Activated T-helper 17 cell treated with anti-CD3 and anti-CD28 coated beads, Interleukin-2, amount 50 U/mL, for 72 hours (primary cell): Measurements from ENCODE around the gene TMEM35B. TPM values are rescaled to one million over a fixed set of nuclear protein-coding genes. Genes with fewer than 3 reads are reported as not detected.
"Not testable (repeated sequence)": the region's sequence is repeated elsewhere in the genome, so short reads cannot be mapped to it uniquely, and the experiment has no call there.

Source experiments
- ATAC-seq: fragments of 150-1000 bp; cut with Tn5 transposase; replicated peaks from 2 replicates; pipeline ENCODE4 v1.10.0; 2021; ENCODE audit warnings: mild to moderate bottlenecking, moderate library complexity
- H3K27ac Mint-ChIP-seq: one replicate; pipeline ENCODE4 v1.8.0; 2022; ENCODE audit warnings: mixed read lengths
- H3K27me3 Mint-ChIP-seq: one replicate; pipeline ENCODE4 v1.8.0; 2022; ENCODE audit warnings: mixed read lengths
- H3K36me3 Mint-ChIP-seq: one replicate; pipeline ENCODE4 v1.8.0; 2022; ENCODE audit warnings: low read depth, mild to moderate bottlenecking, mixed read lengths
- H3K4me1 Mint-ChIP-seq: one replicate; pipeline ENCODE4 v1.8.0; 2022; ENCODE audit warnings: mixed read lengths
- H3K4me3 Mint-ChIP-seq: one replicate; pipeline ENCODE4 v1.8.0; 2022; ENCODE audit warnings: mild to moderate bottlenecking, mixed read lengths
- H3K9me3 Mint-ChIP-seq: one replicate; pipeline ENCODE4 v1.8.0; 2022; ENCODE audit warnings: mixed read lengths
- total RNA-seq, 2 donors: library from RNA; stranded (reverse); gene quantifications; one replicate each; pipeline ENCODE4 v1.2.3, GENCODE V29; 2022

The TMEM35B gene
- total RNA-seq, 2 donors from 2014 or later, result 13.1 to 17.3 TPM

GRCh38 chr1:34984435-34984792 is 733 bp downstream of the TMEM35B start:
- peaks cover 18% of the 10 kb centered on the region for H3K4me1 Mint-ChIP-seq
- peak overlapping the region; percentile 97 for H3K4me3 Mint-ChIP-seq
- ATAC-seq, result peak; percentile 28
- H3K27me3 Mint-ChIP-seq, result no peaks in the 10 kb centered on the region
- H3K27ac Mint-ChIP-seq, result peak overlapping the region; percentile 95
- peaks cover 16% of the 10 kb centered on the region for H3K36me3 Mint-ChIP-seq
- H3K9me3 Mint-ChIP-seq, result no peaks in the 10 kb centered on the region

- Mint-ChIP-seq H3K4me1 (peaks cover 18% of the 10 kb centered on the region), H3K9me3 (no peaks in the 10 kb centered on the region), H3K27ac (peak overlapping the region; percentile 95), H3K27me3 (no peaks in the 10 kb centered on the region), H3K4me3 (peak overlapping the region; percentile 97), H3K36me3 (peaks cover 13% of the 10 kb centered on the region)
- no peak for ATAC-seq
These were observed 1.3 kb downstream of the TMEM35B start for GRCh38 chr1:34983700-34984355.

- Mint-ChIP-seq H3K4me3 (peak overlapping the region; percentile 97), H3K9me3 (no peaks in the 10 kb centered on the region), H3K36me3 (peaks cover 4% of the 10 kb centered on the region), H3K4me1 (peaks cover 19% of the 10 kb centered on the region), H3K27ac (no peak overlapping the region), H3K27me3 (no peaks in the 10 kb centered on the region)
- ATAC-seq, result no peak
These were observed 2.2 kb downstream of the TMEM35B start for GRCh38 chr1:34982820-34983376.

GRCh38 chr1:34980715-34981114 is 4.4 kb downstream of the TMEM35B start:
- Mint-ChIP-seq H3K36me3 (peaks cover 4% of the 10 kb centered on the region), H3K27ac (no peak overlapping the region)
- ATAC-seq, result no peak

GRCh38 chr1:34978921-34979320 is 6.2 kb downstream of the TMEM35B start:
- ATAC-seq, result no peak
- peaks cover 15% of the 10 kb centered on the region for H3K4me1 Mint-ChIP-seq
- H3K27ac Mint-ChIP-seq, result peak overlapping the region; percentile 44
- no peak overlapping the region for H3K4me3 Mint-ChIP-seq
- H3K36me3 Mint-ChIP-seq, result peaks cover 6% of the 10 kb centered on the region
- no peaks in the 10 kb centered on the region for H3K9me3 Mint-ChIP-seq
- H3K27me3 Mint-ChIP-seq, result no peaks in the 10 kb centered on the region

More at GRCh38 chr1:34980715-34981114, 4.4 kb downstream of the TMEM35B start:
- Mint-ChIP-seq H3K4me1 (peaks cover 19% of the 10 kb centered on the region), H3K27me3 (no peaks in the 10 kb centered on the region), H3K9me3 (no peaks in the 10 kb centered on the region), H3K4me3 (no peak overlapping the region)

GRCh38 chr1:34977858-34978257 is 7.3 kb downstream of the TMEM35B start:
- Mint-ChIP-seq H3K4me3 (no peak overlapping the region), H3K9me3 (no peaks in the 10 kb centered on the region), H3K4me1 (peaks cover 8% of the 10 kb centered on the region), H3K27me3 (no peaks in the 10 kb centered on the region), H3K36me3 (peaks cover 6% of the 10 kb centered on the region), H3K27ac (peak overlapping the region; percentile 44)
- ATAC-seq, result no peak

GRCh38 chr1:34977210-34977471 is 8.0 kb downstream of the TMEM35B start:
- no peak for ATAC-seq
- Mint-ChIP-seq H3K9me3 (no peaks in the 10 kb centered on the region), H3K27me3 (no peaks in the 10 kb centered on the region), H3K4me1 (peaks cover 7% of the 10 kb centered on the region), H3K36me3 (peaks cover 6% of the 10 kb centered on the region), H3K4me3 (no peak overlapping the region), H3K27ac (peak overlapping the region; percentile 52)

GRCh38 chr1:34976384-34977209 is 8.6 kb downstream of the TMEM35B start:
- no peak for ATAC-seq
- H3K27me3 Mint-ChIP-seq, result no peaks in the 10 kb centered on the region

GRCh38 chr1:34975771-34976170 is 9.4 kb downstream of the TMEM35B start:
- Mint-ChIP-seq H3K36me3 (peaks cover 6% of the 10 kb centered on the region), H3K27ac (no peak overlapping the region), H3K9me3 (no peaks in the 10 kb centered on the region), H3K4me1 (peaks cover 11% of the 10 kb centered on the region), H3K27me3 (no peaks in the 10 kb centered on the region), H3K4me3 (no peak overlapping the region)
- no peak for ATAC-seq

More at GRCh38 chr1:34976384-34977209, 8.6 kb downstream of the TMEM35B start:
- no peak overlapping the region for H3K27ac Mint-ChIP-seq
- H3K4me1 Mint-ChIP-seq, result peaks cover 11% of the 10 kb centered on the region
- H3K9me3 Mint-ChIP-seq, result no peaks in the 10 kb centered on the region
- no peak overlapping the region for H3K4me3 Mint-ChIP-seq
- H3K36me3 Mint-ChIP-seq, result peaks cover 6% of the 10 kb centered on the region

- H3K36me3 Mint-ChIP-seq, result peaks cover 6% of the 10 kb centered on the region
- ATAC-seq, result no peak
- H3K9me3 Mint-ChIP-seq, result no peaks in the 10 kb centered on the region
- no peaks in the 10 kb centered on the region for H3K27me3 Mint-ChIP-seq
- no peak overlapping the region for H3K4me3 Mint-ChIP-seq
- H3K27ac Mint-ChIP-seq, result no peak overlapping the region
- peaks cover 11% of the 10 kb centered on the region for H3K4me1 Mint-ChIP-seq
These were observed 9.8 kb downstream of the TMEM35B start for GRCh38 chr1:34975338-34975737.

GRCh38 chr1:34974626-34975025 is 10.5 kb downstream of the TMEM35B start:
- peaks cover 6% of the 10 kb centered on the region for H3K36me3 Mint-ChIP-seq
- H3K4me1 Mint-ChIP-seq, result peaks cover 11% of the 10 kb centered on the region
- no peak overlapping the region for H3K27ac Mint-ChIP-seq
- no peaks in the 10 kb centered on the region for H3K9me3 Mint-ChIP-seq
- H3K4me3 Mint-ChIP-seq, result no peak overlapping the region
- no peak for ATAC-seq
- H3K27me3 Mint-ChIP-seq, result no peaks in the 10 kb centered on the region

- Mint-ChIP-seq H3K27ac (no peak overlapping the region), H3K4me1 (peaks cover 10% of the 10 kb centered on the region), H3K9me3 (no peaks in the 10 kb centered on the region), H3K4me3 (no peak overlapping the region), H3K27me3 (no peaks in the 10 kb centered on the region), H3K36me3 (peaks cover 6% of the 10 kb centered on the region)
- ATAC-seq, result no peak
These were observed 11.8 kb downstream of the TMEM35B start for GRCh38 chr1:34973326-34973725.

- no peaks in the 10 kb centered on the region for H3K27me3 Mint-ChIP-seq
- ATAC-seq, result no peak
- H3K9me3 Mint-ChIP-seq, result no peaks in the 10 kb centered on the region
These were observed 14.3 kb downstream of the TMEM35B start for GRCh38 chr1:34970829-34971228.

GRCh38 chr1:34970220-34970735 is 14.9 kb downstream of the TMEM35B start:
- H3K4me3 Mint-ChIP-seq, result no peak overlapping the region
- no peaks in the 10 kb centered on the region for H3K36me3 Mint-ChIP-seq
- no peak overlapping the region for H3K27ac Mint-ChIP-seq
- H3K27me3 Mint-ChIP-seq, result no peaks in the 10 kb centered on the region
- no peaks in the 10 kb centered on the region for H3K9me3 Mint-ChIP-seq
- ATAC-seq, result no peak
- peaks cover 6% of the 10 kb centered on the region for H3K4me1 Mint-ChIP-seq

More at GRCh38 chr1:34970829-34971228, 14.3 kb downstream of the TMEM35B start:
- Mint-ChIP-seq H3K4me1 (peaks cover 6% of the 10 kb centered on the region), H3K36me3 (peaks cover 2% of the 10 kb centered on the region), H3K4me3 (no peak overlapping the region), H3K27ac (no peak overlapping the region)

GRCh38 chr1:34968297-34968696 is 16.9 kb downstream of the TMEM35B start:
- ATAC-seq, result peak; percentile 52

More at GRCh38 chr1:34968297-34968696, 16.9 kb downstream of the TMEM35B start:
- H3K4me1 Mint-ChIP-seq, H3K36me3 Mint-ChIP-seq, H3K9me3 Mint-ChIP-seq, H3K27ac Mint-ChIP-seq, H3K27me3 Mint-ChIP-seq, H3K4me3 Mint-ChIP-seq: not testable (repeated sequence)
